ENCODE results near the gene RHOT2. TPM values are rescaled to one million over a fixed set of nuclear protein-coding genes. Genes with fewer than 3 reads are reported as not detected.

The RHOT2 gene
- total and polyA plus RNA-seq, 2 of the 8 experiments (the other 6 are each of a cell fraction or from before 2014, with no cell fraction given), result 149 to 194 TPM

DNA sequence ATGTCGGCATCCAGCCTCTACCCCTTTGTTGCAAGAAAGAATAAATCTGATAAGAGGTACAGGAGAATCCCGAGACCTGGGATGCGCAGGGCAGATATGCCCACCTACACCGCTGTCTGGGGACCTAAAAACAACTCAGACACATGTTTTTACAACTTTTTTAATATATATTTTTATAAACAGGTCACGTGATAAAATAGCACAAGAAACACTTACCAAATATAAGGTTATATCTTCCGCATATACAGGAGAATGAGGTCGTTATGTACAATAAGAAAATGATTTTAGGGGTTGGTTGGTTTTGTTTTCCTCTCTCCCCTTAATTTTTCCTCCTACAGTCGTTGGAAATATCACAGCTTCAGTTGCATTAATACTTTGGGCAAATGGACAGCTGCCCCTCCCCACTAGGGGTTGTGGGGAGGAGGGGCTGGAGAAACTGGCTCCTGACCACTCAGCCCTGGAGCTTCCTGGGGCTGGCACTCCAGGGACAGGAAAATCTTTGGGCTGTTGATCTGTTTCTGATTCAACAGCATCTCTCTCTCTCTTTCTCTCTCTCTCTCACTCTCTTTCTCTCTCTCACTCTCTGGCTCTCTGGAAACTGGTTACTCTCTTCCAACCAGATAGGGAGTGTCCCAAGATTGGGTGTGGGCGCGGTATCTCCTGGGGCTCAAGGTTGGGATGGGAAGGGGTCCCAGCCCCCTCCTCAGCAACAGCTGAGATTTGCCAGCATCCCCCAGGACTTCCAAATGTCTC is 24.6 kb downstream of the RHOT2 start:
- Histone ChIP-seq H2BK15ac (ENCODE audit: low read length) (no peak overlapping the region), H2AK5ac (ENCODE audit: low read depth, low read length) (no peak overlapping the region), H4K5ac (ENCODE audit: insufficient read length, low read depth, low read length) (no peak overlapping the region), H4K91ac (replicated peaks; ENCODE audit: insufficient read length, low read length) (no peak overlapping the region), H3K23me2 (ENCODE audit: low read depth, low read length) (peaks cover 15% of the 10 kb centered on the region), H3K23ac (ENCODE audit: insufficient read length) (no peak overlapping the region), H3K4me3 (ENCODE audit: extremely low read depth in 1 of 4, insufficient read depth in 2 of 4, low read depth in 3 of 4, low read length in 4 of 4) (no peak overlapping the region), H2BK5ac (ENCODE audit: low read depth, low read length) (no peak overlapping the region), H2BK20ac (ENCODE audit: low read length) (no peak overlapping the region), H3K27ac (ENCODE audit: low read depth, low read length) (no peak overlapping the region), H3K4me2 (ENCODE audit: insufficient read depth in 1 of 2, low read depth in 2 of 2, low read length in 2 of 2) (no peak overlapping the region; a peak in 1 of 4 replicates), H3K36me3 (ENCODE audit: control insufficient read depth in 2 of 4, insufficient read depth in 4 of 4, low read length in 3 of 4) (no peaks in the 10 kb centered on the region), H3K9ac (replicated peaks in 1 of 4; ENCODE audit: extremely low read depth in 1 of 4, low read depth in 3 of 4, low read length in 3 of 4) (no peak overlapping the region), H3K79me1 (ENCODE audit: low read depth, low read length) (peaks cover 4% of the 10 kb centered on the region), H3K14ac (ENCODE audit: insufficient read length) (no peak overlapping the region), H3K27me3 (replicated peaks in 1 of 4; ENCODE audit: control insufficient read depth in 3 of 4, extremely low read depth in 1 of 4, insufficient read depth in 3 of 4, low read length in 3 of 4) (peaks cover 1 to 53% (median 34%) of the 10 kb centered on the region in 4 experiments), H4K8ac (ENCODE audit: extremely low read depth, insufficient read depth, low read length) (no peak overlapping the region), H2AFZ (ENCODE audit: low read length) (no peak overlapping the region), H3K4me1 (replicated peaks in 1 of 4; ENCODE audit: control insufficient read depth in 3 of 4, insufficient read depth in 4 of 4, low read length in 3 of 4) (peaks cover 0 to 23% (median 15%) of the 10 kb centered on the region in 4 experiments; a peak in 5 of 7 replicates), H3K9me3 (ENCODE audit: insufficient read depth in 2 of 2, low read depth in 1 of 2, low read length in 1 of 2) (no peaks in the 10 kb centered on the region), H3K79me2 (ENCODE audit: control insufficient read depth in 1 of 2, insufficient read depth in 2 of 2, low read length in 2 of 2) (no peaks in the 10 kb centered on the region), H4K20me1 (replicated peaks in 1 of 2; ENCODE audit: control insufficient read depth in 1 of 2, insufficient read depth in 2 of 2, low read length in 2 of 2) (peaks cover 0 to 11% of the 10 kb centered on the region in 2 experiments), H3K18ac (ENCODE audit: extremely low read depth, low read length) (no peak overlapping the region), H3K56ac (replicated peaks; ENCODE audit: insufficient read length, low read depth, low read length) (no peak overlapping the region), H3K4ac (replicated peaks; ENCODE audit: insufficient read length, low read depth, low read length) (no peak overlapping the region), H2BK120ac (replicated peaks; ENCODE audit: low read depth, low read length) (no peak overlapping the region), H2BK12ac (ENCODE audit: low read depth, low read length) (no peak overlapping the region)
- 75% methylated on average over 10 of the region's 10 CpGs; no CpG with 5 or more reads in 1 of the 2 experiments for WGBS, 2 experiments (ENCODE audit: extremely low coverage in 1 of 2, insufficient coverage in 1 of 2, insufficient read length in 1 of 2, insufficient replicate concordance in 2 of 2, low coverage in 1 of 2, low lambda C conversion rate in 2 of 2, missing lambda C conversion rate in 1 of 2)
- DNase-seq (ENCODE audit: low read depth in 1 of 2, low spot score in 2 of 2) (no peak), FAIRE-seq (no peak)
- POLR2A ChIA-PET (ENCODE audit: partially characterized antibody), result interaction anchor here (1.1 to 4.6 kb wide), 4 partner anchors 10 to 40 kb away, joined by 3 to 48 read pairs (median 6); partner anchors contain the start of genes ANTKMT, JMJD8, RHBDL1 and STUB1
- no peak for TF ChIP-seq SIRT6 (IDR thresholded peaks at IDR 0.05; ENCODE audit: low read length)
- TF ChIP-seq CBX5 (IDR thresholded peaks at IDR 0.05; ENCODE audit: low read depth, low read length), result no peak
- TF ChIP-seq JUND (IDR thresholded peaks at IDR 0.05; ENCODE audit: low read length), result no peak
- CTCF ChIA-PET (ENCODE audit: partially characterized antibody), result interaction anchor here (0.9 to 2.0 kb wide), 5 partner anchors 11 to 93 kb away, joined by 3 to 7 read pairs (median 6); no protein-coding TSS in a partner anchor

All from H1 (cell line).